ENCODE measurements around the gene TAPBPL.

Gene TAPBPL

GRCh38 chr12:6438345-6438744, 13.5 kb upstream of the TAPBPL start:
- DNase-seq (ENCODE audit: insufficient read length, low spot score), result no peak

DNA sequence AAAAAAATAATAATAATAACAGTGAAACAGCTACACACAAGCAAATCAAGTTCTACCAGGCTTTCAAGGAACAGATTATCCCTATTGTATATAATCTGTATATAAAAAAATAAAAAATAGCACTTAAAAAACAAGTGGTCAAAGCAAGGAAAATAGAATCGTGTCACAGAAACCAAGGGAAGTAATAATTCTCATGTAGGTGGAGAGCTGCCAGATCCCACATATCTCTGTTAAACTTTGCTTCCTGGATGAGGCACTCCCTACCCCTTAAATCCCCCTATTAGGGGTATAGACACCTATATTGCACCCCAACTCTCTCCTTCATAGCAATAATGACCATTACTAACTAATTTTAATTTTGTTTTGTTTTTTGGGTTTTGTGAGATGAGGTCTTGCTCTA, 11.5 kb upstream of the TAPBPL start:
- no peak for FAIRE-seq
- TF ChIP-seq, protein P1, sequence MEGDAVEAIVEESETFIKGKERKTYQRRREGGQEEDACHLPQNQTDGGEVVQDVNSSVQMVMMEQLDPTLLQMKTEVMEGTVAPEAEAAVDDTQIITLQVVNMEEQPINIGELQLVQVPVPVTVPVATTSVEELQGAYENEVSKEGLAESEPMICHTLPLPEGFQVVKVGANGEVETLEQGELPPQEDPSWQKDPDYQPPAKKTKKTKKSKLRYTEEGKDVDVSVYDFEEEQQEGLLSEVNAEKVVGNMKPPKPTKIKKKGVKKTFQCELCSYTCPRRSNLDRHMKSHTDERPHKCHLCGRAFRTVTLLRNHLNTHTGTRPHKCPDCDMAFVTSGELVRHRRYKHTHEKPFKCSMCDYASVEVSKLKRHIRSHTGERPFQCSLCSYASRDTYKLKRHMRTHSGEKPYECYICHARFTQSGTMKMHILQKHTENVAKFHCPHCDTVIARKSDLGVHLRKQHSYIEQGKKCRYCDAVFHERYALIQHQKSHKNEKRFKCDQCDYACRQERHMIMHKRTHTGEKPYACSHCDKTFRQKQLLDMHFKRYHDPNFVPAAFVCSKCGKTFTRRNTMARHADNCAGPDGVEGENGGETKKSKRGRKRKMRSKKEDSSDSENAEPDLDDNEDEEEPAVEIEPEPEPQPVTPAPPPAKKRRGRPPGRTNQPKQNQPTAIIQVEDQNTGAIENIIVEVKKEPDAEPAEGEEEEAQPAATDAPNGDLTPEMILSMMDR (IDR thresholded peaks at IDR 0.05; ENCODE audit: insufficient read depth, missing control alignments), result no peak
- DNase-seq (ENCODE audit: insufficient read length, low spot score), result no peak

More at GRCh38 chr12:6438345-6438744, 13.5 kb upstream of the TAPBPL start:
- no peak for FAIRE-seq
- TF ChIP-seq, protein P1 (IDR thresholded peaks at IDR 0.05; ENCODE audit: insufficient read depth, missing control alignments), result no peak

GRCh38 chr12:6442836-6443235, 9.0 kb upstream of the TAPBPL start:
- FAIRE-seq, result no peak
- TF ChIP-seq, protein P1 (IDR thresholded peaks at IDR 0.05; ENCODE audit: insufficient read depth, missing control alignments), result no peak
- no peak for DNase-seq (ENCODE audit: insufficient read length, low spot score)

DNA sequence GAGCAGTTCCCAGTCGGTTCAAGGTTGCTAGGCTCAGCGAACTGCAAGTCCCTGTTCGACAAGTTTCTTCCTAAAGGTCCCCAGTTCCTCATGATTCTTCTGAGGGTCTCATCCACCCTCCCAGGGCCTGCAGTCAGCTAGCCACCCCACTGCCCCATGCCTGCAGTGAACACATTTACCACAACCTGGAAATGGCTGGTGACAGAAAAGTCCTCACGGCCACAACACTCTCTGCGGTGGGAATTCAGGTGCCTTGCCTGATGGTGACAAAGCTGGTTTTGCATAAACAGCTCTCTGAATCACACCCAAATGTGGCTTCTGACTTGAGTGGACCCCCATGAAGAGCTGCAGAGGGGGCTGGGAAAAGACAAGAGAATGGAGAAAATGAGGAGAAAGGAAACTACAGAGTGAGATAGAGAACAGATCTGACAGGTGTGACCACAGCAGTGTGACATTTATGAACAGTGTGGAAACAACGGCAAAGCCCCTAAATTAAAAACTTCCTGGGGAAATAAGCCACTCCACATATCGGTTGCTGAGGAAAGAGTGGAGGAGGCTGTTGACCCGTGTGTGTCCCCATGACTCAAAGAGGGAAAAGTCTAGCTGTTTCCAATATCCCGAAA, 8.4 kb upstream of the TAPBPL start:
- FAIRE-seq (no peak), DNase-seq (ENCODE audit: insufficient read length, low spot score) (no peak)
- TF ChIP-seq, protein P1 (IDR thresholded peaks at IDR 0.05; ENCODE audit: insufficient read depth, missing control alignments), result no peak

GRCh38 chr12:6444031-6444430, 7.8 kb upstream of the TAPBPL start:
- FAIRE-seq, result no peak
- TF ChIP-seq, protein P1 (IDR thresholded peaks at IDR 0.05; ENCODE audit: insufficient read depth, missing control alignments), result no peak

GRCh38 chr12:6444704-6445688, 6.8 kb upstream of the TAPBPL start, which contains the start of gene CD27:
Gene CD27, plus strand, starts transcription at chr12:6444955. Its CDS starts 141 bp downstream, at chr12:6445096.
- DNase-seq (ENCODE audit: insufficient read length, low spot score) (no peak), FAIRE-seq (no peak)
- TF ChIP-seq, protein P1 (IDR thresholded peaks at IDR 0.05; ENCODE audit: insufficient read depth, missing control alignments), result no peak

More at GRCh38 chr12:6444031-6444430, 7.8 kb upstream of the TAPBPL start:
- DNase-seq (ENCODE audit: insufficient read length, low spot score), result no peak
